ENCODE results near the gene METTL16.

DNA sequence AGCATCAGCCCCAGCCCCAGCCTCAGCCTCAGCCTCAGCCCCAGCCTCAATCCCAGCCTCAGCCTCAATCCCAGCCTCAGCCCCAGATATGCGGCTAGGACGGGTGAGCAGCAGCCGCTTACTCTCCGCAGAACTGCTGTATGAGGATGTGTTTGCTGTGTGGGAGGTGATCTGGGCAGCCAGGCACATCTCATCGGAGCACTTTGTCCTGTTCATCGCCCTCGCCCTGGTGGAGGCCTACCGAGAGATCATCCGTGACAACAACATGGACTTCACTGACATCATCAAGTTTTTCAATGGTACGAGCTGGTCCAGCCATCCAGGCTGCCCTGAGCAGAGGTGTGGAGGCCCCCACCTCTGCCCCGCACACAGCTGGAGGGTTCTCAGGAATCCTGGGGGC lies 132.8 kb downstream of the METTL16 start:
- TF ChIP-seq, protein P1, sequence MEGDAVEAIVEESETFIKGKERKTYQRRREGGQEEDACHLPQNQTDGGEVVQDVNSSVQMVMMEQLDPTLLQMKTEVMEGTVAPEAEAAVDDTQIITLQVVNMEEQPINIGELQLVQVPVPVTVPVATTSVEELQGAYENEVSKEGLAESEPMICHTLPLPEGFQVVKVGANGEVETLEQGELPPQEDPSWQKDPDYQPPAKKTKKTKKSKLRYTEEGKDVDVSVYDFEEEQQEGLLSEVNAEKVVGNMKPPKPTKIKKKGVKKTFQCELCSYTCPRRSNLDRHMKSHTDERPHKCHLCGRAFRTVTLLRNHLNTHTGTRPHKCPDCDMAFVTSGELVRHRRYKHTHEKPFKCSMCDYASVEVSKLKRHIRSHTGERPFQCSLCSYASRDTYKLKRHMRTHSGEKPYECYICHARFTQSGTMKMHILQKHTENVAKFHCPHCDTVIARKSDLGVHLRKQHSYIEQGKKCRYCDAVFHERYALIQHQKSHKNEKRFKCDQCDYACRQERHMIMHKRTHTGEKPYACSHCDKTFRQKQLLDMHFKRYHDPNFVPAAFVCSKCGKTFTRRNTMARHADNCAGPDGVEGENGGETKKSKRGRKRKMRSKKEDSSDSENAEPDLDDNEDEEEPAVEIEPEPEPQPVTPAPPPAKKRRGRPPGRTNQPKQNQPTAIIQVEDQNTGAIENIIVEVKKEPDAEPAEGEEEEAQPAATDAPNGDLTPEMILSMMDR (IDR thresholded peaks at IDR 0.05; ENCODE audit: low read depth, low read length): no peak
- no peak for TF ChIP-seq POLR2A (IDR thresholded peaks at IDR 0.05; ENCODE audit: extremely low read depth, insufficient read length)

All from NB4 (cell line).